Measurements from ENCODE around the gene PPP1R26. TPM values are rescaled to one million over a fixed set of nuclear protein-coding genes. Genes with fewer than 3 reads are reported as not detected.
"Not testable (repeated sequence)": the region's sequence is repeated elsewhere in the genome, so short reads cannot be mapped to it uniquely, and the experiment has no call there.

PPP1R26 gene, protein sequence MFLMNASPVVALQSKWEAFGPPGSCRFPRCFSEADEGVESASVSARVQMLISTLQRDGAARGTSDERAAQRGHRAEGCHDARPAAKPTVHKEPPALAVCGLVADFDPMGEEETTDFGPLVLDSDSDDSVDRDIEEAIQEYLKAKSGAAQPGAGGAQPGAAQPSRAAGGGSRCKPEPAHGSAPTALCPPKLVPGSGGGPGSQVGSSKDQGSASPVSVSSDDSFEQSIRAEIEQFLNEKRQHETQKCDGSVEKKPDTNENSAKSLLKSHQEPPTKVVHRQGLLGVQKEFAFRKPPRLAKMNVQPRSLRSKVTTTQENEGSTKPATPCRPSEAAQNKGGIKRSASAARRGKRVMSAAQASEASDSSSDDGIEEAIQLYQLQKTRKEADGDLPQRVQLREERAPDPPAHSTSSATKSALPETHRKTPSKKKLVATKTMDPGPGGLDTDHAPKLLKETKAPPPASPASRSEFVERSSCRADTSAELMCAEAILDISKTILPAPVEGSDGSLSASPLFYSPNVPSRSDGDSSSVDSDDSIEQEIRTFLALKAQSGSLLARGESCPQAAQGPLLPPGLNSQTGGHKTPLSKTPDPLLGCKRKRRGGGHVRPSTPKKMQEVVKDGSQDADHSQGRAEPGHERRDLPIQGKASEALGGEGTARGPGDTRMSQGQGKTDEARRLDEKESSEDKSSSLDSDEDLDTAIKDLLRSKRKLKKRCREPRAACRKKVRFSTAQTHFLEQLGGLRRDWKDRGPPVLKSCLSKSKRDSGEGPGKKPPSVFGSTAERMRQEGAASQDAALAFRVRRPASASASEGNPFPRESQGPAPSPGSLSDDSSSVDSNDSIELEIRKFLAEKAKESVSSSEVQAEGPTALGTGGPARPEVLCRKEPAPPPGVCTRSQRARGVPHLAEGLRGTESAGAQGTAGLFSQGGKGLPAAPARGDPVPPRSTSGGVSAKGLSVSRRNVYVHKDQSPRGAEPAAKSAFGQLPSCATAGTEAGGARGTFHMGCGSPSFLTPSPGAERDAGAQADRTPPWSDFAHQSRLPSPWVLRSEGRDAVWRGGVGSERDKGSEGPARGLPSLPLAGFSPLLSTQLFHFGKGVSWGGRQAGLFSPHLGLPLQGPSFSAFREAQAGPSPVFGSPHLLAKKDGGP (N-terminal part only)
- polyA plus RNA-seq (2011; rRNA removed) (4.4 and 6.0 TPM in 2 replicates), polyA minus RNA-seq (2011; rRNA and poly(A)+ RNA removed) (3.2 and 4.0 TPM in 2 replicates)

DNA sequence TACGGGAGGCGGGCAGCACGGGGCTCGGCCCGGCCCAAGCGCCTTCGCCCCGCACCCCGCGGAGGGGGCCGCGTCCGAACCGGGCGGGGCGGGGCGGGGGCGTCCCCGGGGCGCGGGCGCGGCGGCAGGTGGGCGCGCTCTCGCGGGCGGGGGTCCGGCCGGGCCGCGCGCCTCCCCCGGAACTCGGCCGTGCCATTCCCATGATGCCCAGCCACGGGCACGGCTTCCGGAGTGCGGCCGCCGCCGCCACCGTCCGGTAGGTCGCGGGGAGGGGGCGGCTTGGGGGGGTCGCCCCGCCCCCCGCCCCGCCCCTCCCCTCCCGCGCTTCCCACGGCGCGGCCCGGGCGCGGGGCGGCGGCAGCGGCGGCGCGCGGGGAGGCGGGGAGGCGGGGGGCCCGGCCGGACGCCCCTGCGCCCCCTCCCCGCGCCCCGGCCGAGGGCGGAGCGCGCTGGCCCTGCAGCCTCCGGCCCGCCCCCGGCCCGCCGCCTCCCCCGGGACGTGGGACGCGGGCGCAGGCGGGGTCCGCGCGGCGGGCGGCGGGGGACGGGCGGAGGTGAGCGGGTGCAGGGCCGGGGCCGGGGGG, at the start of gene PPP1R26:
Gene PPP1R26, plus strand, starts transcription at position 314 of the 584 bp plus-strand sequence. CDS start 4,729 bp downstream, outside the sequence.
- TF ChIP-seq, protein P1, sequence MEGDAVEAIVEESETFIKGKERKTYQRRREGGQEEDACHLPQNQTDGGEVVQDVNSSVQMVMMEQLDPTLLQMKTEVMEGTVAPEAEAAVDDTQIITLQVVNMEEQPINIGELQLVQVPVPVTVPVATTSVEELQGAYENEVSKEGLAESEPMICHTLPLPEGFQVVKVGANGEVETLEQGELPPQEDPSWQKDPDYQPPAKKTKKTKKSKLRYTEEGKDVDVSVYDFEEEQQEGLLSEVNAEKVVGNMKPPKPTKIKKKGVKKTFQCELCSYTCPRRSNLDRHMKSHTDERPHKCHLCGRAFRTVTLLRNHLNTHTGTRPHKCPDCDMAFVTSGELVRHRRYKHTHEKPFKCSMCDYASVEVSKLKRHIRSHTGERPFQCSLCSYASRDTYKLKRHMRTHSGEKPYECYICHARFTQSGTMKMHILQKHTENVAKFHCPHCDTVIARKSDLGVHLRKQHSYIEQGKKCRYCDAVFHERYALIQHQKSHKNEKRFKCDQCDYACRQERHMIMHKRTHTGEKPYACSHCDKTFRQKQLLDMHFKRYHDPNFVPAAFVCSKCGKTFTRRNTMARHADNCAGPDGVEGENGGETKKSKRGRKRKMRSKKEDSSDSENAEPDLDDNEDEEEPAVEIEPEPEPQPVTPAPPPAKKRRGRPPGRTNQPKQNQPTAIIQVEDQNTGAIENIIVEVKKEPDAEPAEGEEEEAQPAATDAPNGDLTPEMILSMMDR (IDR thresholded peaks at IDR 0.05; ENCODE audit: insufficient read depth, low read depth, low read length): no peak
- H3K27me3 ChIP-seq (ENCODE audit: control insufficient read depth, insufficient read depth, low read length): no peaks in the 10 kb centered on the region
- CTCF ChIA-PET: no interaction called here
- H3K36me3 ChIP-seq (ENCODE audit: control insufficient read depth, insufficient read depth, low read length): peaks cover 5% of the 10 kb centered on the region
- peak within 1 kb of the TSS; percentile 89 for H3K4me3 ChIP-seq (ENCODE audit: low read depth, low read length)
- no peak for DNase-seq (ENCODE audit: low read depth)
- POLR2A ChIA-PET: no interaction called here

DNA sequence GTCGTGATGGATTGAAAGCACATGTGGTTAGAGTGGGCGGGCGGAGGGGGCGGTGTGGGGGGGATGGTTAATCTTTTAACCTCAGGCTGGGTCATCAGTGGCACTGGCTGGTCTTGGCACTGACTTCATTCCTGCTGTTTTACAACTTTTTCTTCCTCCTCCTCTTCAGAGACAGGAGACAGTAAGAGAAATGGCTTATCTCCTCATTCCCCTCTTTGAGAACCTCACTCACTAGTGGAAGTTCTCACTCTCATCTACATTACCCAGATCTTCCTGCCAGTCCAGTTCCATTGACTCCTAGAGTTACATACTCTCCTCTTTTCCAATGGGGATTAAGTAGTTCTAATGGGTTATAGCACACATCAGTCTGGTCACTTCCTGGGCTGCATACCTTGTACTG, 42.3 kb upstream of the PPP1R26 start:
- CTCF ChIA-PET: no interaction called here

DNA sequence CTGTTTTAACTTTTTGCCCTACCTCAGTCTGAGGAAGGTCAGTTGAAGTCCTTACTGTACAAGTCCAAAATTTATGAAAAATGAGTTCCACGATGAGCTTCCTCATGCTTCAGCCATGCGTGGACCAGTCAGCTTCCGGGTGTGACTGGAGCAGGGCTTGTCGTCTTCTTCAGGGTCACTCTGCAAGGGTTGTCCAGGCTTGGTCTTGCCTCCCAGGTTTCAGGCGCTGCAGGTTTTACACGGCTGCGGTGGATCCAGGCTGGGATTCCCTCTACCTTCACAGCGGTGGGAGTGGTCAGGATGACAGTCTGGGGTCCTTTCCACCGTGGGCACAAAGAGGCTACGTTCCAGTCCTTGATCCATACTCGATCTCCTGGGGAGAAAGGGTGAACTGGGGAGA, 41.9 kb upstream of the PPP1R26 start:
- DNase-seq (ENCODE audit: low read depth); CTCF ChIA-PET; H3K36me3 ChIP-seq (ENCODE audit: control insufficient read depth, insufficient read depth, low read length); H3K27me3 ChIP-seq (ENCODE audit: control insufficient read depth, insufficient read depth, low read length); POLR2A ChIA-PET; H3K4me3 ChIP-seq (ENCODE audit: low read depth, low read length): not testable (repeated sequence)

More for the DNA sequence above, 42.3 kb upstream of the PPP1R26 start:
- POLR2A ChIA-PET: no interaction called here
- no peak for DNase-seq (ENCODE audit: low read depth)
- Histone ChIP-seq H3K4me3 (ENCODE audit: low read depth, low read length) (no peak overlapping the region), H3K27me3 (ENCODE audit: control insufficient read depth, insufficient read depth, low read length) (peaks cover 2% of the 10 kb centered on the region; the same call in 1 of the 2 replicates), H3K36me3 (ENCODE audit: control insufficient read depth, insufficient read depth, low read length) (no peaks in the 10 kb centered on the region)
- TF ChIP-seq, protein P1 (IDR thresholded peaks at IDR 0.05; ENCODE audit: insufficient read depth, low read depth, low read length): no peak

DNA sequence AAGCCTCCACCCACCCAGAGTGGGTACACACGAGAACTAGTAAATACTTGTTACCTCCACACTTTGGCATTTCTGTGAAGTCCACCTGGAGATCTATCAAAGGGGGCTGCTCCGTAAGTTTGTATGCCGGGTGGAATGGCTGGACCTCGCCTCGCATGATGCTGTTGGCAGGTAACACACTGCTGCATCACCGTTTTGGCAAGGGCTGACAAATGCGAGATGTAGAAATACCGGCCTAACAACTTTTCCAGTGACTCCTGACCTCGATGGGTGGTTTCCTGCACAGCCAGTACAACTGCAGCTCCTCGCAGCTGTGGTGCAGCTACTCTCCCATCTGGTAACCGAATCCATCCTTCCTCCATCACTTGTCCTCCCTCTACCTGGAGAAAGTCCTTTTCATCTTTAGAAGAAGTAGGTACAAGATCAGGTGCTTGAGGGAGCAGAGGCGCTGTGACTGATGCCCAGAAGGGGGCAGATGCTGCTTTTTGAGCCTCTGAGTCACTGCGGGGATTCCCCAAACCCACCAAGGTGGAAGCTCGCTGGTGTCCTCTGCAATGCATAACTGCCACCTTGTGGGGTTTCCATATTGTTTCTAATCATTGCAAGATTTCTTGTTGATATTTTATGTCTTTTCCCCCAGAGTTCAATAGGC, 40.9 kb upstream of the PPP1R26 start:
- H3K27me3 ChIP-seq (ENCODE audit: control insufficient read depth, insufficient read depth, low read length); DNase-seq (ENCODE audit: low read depth); H3K36me3 ChIP-seq (ENCODE audit: control insufficient read depth, insufficient read depth, low read length); H3K4me3 ChIP-seq (ENCODE audit: low read depth, low read length); POLR2A ChIA-PET: not testable (repeated sequence)
- CTCF ChIA-PET: interaction anchor here (1.0 kb wide), 1 partner anchor 66 kb away, joined by 3 read pairs; no protein-coding TSS in a partner anchor

DNA sequence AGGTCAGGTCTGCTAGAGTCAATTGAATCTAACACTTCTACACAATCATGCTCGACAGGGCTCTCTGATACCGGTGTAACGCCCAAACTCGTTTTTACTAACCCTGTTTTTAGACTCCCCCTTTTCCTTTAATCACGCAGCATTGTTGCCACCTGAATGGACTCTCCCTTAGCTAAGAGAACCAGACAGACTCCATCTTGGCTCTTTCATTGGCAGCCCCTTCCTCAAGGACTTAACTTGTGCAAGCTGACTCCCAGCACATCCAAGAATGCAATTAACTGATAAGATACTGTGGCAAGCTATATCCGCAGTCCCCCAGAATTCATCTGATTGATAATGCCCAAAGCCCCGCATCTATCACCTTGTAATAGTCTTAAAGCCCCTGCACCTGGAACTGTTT, 40.1 kb upstream of the PPP1R26 start:
- DNase-seq (ENCODE audit: low read depth); H3K27me3 ChIP-seq (ENCODE audit: control insufficient read depth, insufficient read depth, low read length); POLR2A ChIA-PET; H3K4me3 ChIP-seq (ENCODE audit: low read depth, low read length); H3K36me3 ChIP-seq (ENCODE audit: control insufficient read depth, insufficient read depth, low read length): not testable (repeated sequence)
- CTCF ChIA-PET: interaction anchor here (1.0 kb wide), 1 partner anchor 65 kb away, joined by 3 read pairs; no protein-coding TSS in a partner anchor

DNA sequence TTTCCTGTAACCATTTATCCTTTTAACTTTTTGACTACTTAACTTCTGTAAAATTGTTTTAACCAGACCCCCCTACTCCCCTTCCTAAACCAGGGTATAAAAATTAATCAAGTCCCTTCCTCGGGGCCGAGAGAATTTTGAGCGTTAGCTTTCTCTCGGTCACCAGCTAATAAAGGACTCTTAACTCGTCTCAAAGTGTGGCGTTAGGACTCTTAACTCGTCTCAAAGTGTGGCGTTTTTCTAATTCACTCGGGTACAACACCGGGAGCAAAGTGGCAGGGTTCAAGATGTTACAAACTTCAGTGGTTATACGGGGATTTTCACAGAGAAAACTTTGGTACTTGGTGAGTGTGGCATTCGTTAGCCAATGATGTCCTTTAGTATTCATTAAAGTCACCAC, 39.7 kb upstream of the PPP1R26 start:
- Histone ChIP-seq H3K27me3 (ENCODE audit: control insufficient read depth, insufficient read depth, low read length) (peaks cover 2% of the 10 kb centered on the region; the same call in 1 of the 2 replicates), H3K36me3 (ENCODE audit: control insufficient read depth, insufficient read depth, low read length) (no peaks in the 10 kb centered on the region), H3K4me3 (ENCODE audit: low read depth, low read length) (no peak overlapping the region)
- ChIA-PET CTCF (no interaction called here), POLR2A (no interaction called here)
- TF ChIP-seq, protein P1 (IDR thresholded peaks at IDR 0.05; ENCODE audit: insufficient read depth, low read depth, low read length): no peak
- DNase-seq (ENCODE audit: low read depth): no peak

Measured in BJ (cell line).